ENCODE results near the gene DAGLB. TPM values are rescaled to one million over a fixed set of nuclear protein-coding genes. Genes with fewer than 3 reads are reported as not detected.

DAGLB gene
- total and polyA plus RNA-seq, 2 of the 8 experiments (the other 6 are each of a cell fraction or from before 2014, with no cell fraction given): 27.0 to 39.6 TPM

DNA sequence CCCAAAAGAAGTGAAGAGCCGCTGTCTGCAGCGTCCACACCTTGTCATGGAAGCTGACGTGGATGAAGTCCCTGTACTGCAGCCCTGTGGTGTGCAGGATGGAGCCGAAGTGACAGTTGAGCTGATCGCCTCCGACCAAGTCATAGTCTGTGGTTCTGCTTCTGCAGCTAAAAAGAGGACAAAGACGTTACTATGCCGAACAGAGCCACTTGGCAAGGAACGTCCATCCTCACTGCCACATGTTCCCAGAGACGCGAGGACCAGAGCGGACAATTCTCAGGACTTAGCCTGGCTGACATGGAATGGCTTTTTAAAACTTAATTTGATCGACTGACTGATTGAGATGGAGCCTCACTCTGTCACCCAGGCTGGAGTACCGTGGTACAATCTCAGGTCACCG lies 21.8 kb downstream of the DAGLB start (continued):
- TF ChIP-seq, protein P1, sequence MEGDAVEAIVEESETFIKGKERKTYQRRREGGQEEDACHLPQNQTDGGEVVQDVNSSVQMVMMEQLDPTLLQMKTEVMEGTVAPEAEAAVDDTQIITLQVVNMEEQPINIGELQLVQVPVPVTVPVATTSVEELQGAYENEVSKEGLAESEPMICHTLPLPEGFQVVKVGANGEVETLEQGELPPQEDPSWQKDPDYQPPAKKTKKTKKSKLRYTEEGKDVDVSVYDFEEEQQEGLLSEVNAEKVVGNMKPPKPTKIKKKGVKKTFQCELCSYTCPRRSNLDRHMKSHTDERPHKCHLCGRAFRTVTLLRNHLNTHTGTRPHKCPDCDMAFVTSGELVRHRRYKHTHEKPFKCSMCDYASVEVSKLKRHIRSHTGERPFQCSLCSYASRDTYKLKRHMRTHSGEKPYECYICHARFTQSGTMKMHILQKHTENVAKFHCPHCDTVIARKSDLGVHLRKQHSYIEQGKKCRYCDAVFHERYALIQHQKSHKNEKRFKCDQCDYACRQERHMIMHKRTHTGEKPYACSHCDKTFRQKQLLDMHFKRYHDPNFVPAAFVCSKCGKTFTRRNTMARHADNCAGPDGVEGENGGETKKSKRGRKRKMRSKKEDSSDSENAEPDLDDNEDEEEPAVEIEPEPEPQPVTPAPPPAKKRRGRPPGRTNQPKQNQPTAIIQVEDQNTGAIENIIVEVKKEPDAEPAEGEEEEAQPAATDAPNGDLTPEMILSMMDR (IDR thresholded peaks at IDR 0.05; ENCODE audit: control extremely low read depth in 1 of 3, insufficient read depth in 1 of 3, low read depth in 1 of 3, low read length in 3 of 3): no peak
- no peak for TF ChIP-seq EZH2 (IDR thresholded peaks at IDR 0.05; ENCODE audit: low read depth, low read length, severe bottlenecking)
- TF ChIP-seq, protein P2, sequence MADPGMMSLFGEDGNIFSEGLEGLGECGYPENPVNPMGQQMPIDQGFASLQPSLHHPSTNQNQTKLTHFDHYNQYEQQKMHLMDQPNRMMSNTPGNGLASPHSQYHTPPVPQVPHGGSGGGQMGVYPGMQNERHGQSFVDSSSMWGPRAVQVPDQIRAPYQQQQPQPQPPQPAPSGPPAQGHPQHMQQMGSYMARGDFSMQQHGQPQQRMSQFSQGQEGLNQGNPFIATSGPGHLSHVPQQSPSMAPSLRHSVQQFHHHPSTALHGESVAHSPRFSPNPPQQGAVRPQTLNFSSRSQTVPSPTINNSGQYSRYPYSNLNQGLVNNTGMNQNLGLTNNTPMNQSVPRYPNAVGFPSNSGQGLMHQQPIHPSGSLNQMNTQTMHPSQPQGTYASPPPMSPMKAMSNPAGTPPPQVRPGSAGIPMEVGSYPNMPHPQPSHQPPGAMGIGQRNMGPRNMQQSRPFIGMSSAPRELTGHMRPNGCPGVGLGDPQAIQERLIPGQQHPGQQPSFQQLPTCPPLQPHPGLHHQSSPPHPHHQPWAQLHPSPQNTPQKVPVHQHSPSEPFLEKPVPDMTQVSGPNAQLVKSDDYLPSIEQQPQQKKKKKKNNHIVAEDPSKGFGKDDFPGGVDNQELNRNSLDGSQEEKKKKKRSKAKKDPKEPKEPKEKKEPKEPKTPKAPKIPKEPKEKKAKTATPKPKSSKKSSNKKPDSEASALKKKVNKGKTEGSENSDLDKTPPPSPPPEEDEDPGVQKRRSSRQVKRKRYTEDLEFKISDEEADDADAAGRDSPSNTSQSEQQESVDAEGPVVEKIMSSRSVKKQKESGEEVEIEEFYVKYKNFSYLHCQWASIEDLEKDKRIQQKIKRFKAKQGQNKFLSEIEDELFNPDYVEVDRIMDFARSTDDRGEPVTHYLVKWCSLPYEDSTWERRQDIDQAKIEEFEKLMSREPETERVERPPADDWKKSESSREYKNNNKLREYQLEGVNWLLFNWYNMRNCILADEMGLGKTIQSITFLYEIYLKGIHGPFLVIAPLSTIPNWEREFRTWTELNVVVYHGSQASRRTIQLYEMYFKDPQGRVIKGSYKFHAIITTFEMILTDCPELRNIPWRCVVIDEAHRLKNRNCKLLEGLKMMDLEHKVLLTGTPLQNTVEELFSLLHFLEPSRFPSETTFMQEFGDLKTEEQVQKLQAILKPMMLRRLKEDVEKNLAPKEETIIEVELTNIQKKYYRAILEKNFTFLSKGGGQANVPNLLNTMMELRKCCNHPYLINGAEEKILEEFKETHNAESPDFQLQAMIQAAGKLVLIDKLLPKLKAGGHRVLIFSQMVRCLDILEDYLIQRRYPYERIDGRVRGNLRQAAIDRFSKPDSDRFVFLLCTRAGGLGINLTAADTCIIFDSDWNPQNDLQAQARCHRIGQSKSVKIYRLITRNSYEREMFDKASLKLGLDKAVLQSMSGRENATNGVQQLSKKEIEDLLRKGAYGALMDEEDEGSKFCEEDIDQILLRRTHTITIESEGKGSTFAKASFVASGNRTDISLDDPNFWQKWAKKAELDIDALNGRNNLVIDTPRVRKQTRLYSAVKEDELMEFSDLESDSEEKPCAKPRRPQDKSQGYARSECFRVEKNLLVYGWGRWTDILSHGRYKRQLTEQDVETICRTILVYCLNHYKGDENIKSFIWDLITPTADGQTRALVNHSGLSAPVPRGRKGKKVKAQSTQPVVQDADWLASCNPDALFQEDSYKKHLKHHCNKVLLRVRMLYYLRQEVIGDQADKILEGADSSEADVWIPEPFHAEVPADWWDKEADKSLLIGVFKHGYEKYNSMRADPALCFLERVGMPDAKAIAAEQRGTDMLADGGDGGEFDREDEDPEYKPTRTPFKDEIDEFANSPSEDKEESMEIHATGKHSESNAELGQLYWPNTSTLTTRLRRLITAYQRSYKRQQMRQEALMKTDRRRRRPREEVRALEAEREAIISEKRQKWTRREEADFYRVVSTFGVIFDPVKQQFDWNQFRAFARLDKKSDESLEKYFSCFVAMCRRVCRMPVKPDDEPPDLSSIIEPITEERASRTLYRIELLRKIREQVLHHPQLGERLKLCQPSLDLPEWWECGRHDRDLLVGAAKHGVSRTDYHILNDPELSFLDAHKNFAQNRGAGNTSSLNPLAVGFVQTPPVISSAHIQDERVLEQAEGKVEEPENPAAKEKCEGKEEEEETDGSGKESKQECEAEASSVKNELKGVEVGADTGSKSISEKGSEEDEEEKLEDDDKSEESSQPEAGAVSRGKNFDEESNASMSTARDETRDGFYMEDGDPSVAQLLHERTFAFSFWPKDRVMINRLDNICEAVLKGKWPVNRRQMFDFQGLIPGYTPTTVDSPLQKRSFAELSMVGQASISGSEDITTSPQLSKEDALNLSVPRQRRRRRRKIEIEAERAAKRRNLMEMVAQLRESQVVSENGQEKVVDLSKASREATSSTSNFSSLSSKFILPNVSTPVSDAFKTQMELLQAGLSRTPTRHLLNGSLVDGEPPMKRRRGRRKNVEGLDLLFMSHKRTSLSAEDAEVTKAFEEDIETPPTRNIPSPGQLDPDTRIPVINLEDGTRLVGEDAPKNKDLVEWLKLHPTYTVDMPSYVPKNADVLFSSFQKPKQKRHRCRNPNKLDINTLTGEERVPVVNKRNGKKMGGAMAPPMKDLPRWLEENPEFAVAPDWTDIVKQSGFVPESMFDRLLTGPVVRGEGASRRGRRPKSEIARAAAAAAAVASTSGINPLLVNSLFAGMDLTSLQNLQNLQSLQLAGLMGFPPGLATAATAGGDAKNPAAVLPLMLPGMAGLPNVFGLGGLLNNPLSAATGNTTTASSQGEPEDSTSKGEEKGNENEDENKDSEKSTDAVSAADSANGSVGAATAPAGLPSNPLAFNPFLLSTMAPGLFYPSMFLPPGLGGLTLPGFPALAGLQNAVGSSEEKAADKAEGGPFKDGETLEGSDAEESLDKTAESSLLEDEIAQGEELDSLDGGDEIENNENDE (IDR thresholded peaks at IDR 0.05; ENCODE audit: insufficient replicate concordance, low read length): no peak
- no peak for TF ChIP-seq EGR1 (IDR thresholded peaks at IDR 0.05; ENCODE audit: borderline replicate concordance, low read depth, low read length)
- no peak for TF ChIP-seq MAFK (IDR thresholded peaks at IDR 0.05; ENCODE audit: low read depth, low read length)
- no peak for TF ChIP-seq KDM1A (IDR thresholded peaks at IDR 0.05; ENCODE audit: borderline replicate concordance, low read length)
- no peak for TF ChIP-seq CTBP2 (IDR thresholded peaks at IDR 0.05; ENCODE audit: borderline replicate concordance, insufficient read depth, insufficient read length, low read length)
- TF ChIP-seq CHD1 (IDR thresholded peaks at IDR 0.05; ENCODE audit: low read depth, low read length): no peak
